CD4-positive, alpha-beta T cell (primary cell): Measurements from ENCODE around the gene CCNT2. TPM values are rescaled to one million over a fixed set of nuclear protein-coding genes. Genes with fewer than 3 reads are reported as not detected.
A peak's percentile ranks its signal among the peaks of the same experiment; 100 is the strongest.

Source experiments
- ATAC-seq: fragments of 200-7000 bp; cut with Tn5 transposase; one replicate; pipeline ENCODE4 v1.10.0; 2022; ENCODE audit warnings: mild to moderate bottlenecking; ENCODE audit not compliant: poor library complexity
- CTCF ChIA-PET: fragments of 350-600 bp; sonication (Branson Sonifier 250); formaldehyde crosslinking; loops from one replicate; lab custom pipeline; 2021; ENCODE audit warnings: antibody characterized with exemption, inconsistent platforms; lab: Charles Lee
- POLR2A ChIA-PET: fragments of 350-600 bp; sonication (Branson Sonifier 250); formaldehyde crosslinking; loops from one replicate; lab custom pipeline; 2021; ENCODE audit warnings: antibody characterized with exemption, inconsistent platforms; lab: Charles Lee
- DNase-seq, 14 experiments: peaks; one replicate each; pipeline ENCODE4 v3.0.0-alpha.2; 2013 to 2020; ENCODE audit warnings: mixed read lengths in 2 of 14
- H3K27ac ChIP-seq, 2 donors: one replicate each; pipeline versions ENCODE4 v1.5.1 to v1.7.0; 2013; ENCODE audit warnings: low read length in 2 of 2, low read depth in 1 of 2, mild to moderate bottlenecking in 1 of 2
- H3K27me3 ChIP-seq, 2 experiments: 1 replicate in 1 of 2; 2 replicates in 1 of 2; pipeline versions ENCODE4 v1.6.1 to v1.7.0; 2013; ENCODE audit warnings: low read length in 2 of 2, control low read depth in 1 of 2, mild to moderate bottlenecking in 1 of 2, moderate library complexity in 1 of 2; ENCODE audit not compliant: insufficient read depth in 2 of 2, control insufficient read depth in 1 of 2
- H3K36me3 ChIP-seq: one replicate; pipeline ENCODE4 v1.6.1; 2013; ENCODE audit warnings: low read length, control low read depth; ENCODE audit not compliant: insufficient read depth
- H3K4me1 ChIP-seq: one replicate; pipeline ENCODE4 v1.6.1; 2013; ENCODE audit warnings: low read length, control low read depth; ENCODE audit not compliant: insufficient read depth
- H3K4me3 ChIP-seq: one replicate; pipeline ENCODE4 v1.5.1; 2013; ENCODE audit warnings: mild to moderate bottlenecking, low read length, moderate library complexity
- H3K9me3 ChIP-seq, 2 experiments: 1 replicate in 1 of 2; 2 replicates in 1 of 2; pipeline versions ENCODE4 v1.6.1 to v1.7.0; 2013; ENCODE audit warnings: low read length in 2 of 2, mild to moderate bottlenecking in 2 of 2, control low read depth in 1 of 2, moderate library complexity in 1 of 2; ENCODE audit not compliant: control insufficient read depth in 1 of 2, insufficient read depth in 1 of 2
- H3K27ac Mint-ChIP-seq: one replicate; pipeline ENCODE4 v1.8.0; 2020; ENCODE audit warnings: mixed read lengths
- H3K27me3 Mint-ChIP-seq: one replicate; pipeline ENCODE4 v1.8.0; 2021; ENCODE audit warnings: mixed read lengths
- H3K36me3 Mint-ChIP-seq: one replicate; pipeline ENCODE4 v1.8.0; 2021; ENCODE audit warnings: low read depth, mixed read lengths
- H3K4me1 Mint-ChIP-seq: one replicate; pipeline ENCODE4 v1.8.0; 2021; ENCODE audit warnings: low read depth, mixed read lengths
- H3K4me3 Mint-ChIP-seq: one replicate; pipeline ENCODE4 v1.8.0; 2020; ENCODE audit warnings: mild to moderate bottlenecking, mixed read lengths
- H3K9me3 Mint-ChIP-seq: one replicate; pipeline ENCODE4 v1.8.0; 2020; ENCODE audit warnings: mixed read lengths
- intact Hi-C, 2 experiments: fragments of 100-400 bp; cut with DNase I in 1 of 2; cut with micrococcal nuclease in 1 of 2; formaldehyde crosslinking; loops; one replicate each; pipeline versions ENCODE4 v1.15.1 to v1.9.0; 2023 to 2025; cut with DNase I, micrococcal nuclease
- total RNA-seq, 174 experiments: library from RNA in 2 of 174; stranded (reverse) in 2 of 174; gene quantifications; one replicate each; pipeline ENCODE4 v1.2.3 and lab custom pipeline; 2021 to 2026
- TF ChIP-seq, protein P1 (sequence below): fragments of 200-600 bp; IDR thresholded peaks from one replicate; pipeline ENCODE4 v1.8.0; 2022; ENCODE audit warnings: antibody characterized with exemption, mild to moderate bottlenecking

Gene CCNT2
- total RNA-seq, 2 experiments from 2014 or later, result 62.1 to 67.5 TPM

DNA sequence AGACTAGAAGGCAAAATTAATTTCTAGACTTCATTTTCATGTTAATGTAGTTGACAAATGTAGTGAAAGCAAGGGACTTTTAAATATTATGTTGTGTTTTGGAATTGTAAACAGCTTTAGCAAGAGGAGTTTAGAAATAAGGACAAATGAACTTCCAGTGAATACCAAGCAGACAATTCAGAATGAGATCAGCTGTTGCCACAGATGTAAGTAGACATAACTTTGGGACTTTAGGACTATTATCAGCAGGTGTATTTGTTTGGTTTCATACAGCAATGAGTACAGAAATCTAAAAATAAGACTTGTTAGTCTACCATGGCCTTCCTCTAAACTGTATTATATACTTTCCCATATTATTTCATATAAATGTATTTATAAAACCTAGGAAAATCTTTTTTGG, 34.2 kb upstream of the CCNT2 start:
- Mint-ChIP-seq H3K4me1 (no peaks in the 10 kb centered on the region), H3K4me3 (no peak overlapping the region), H3K9me3 (peaks cover 7% of the 10 kb centered on the region), H3K36me3 (peaks cover 4% of the 10 kb centered on the region), H3K27ac (no peak overlapping the region), H3K27me3 (no peaks in the 10 kb centered on the region)
- ChIA-PET CTCF (no interaction called here), POLR2A (no interaction called here)
- TF ChIP-seq, protein P1, sequence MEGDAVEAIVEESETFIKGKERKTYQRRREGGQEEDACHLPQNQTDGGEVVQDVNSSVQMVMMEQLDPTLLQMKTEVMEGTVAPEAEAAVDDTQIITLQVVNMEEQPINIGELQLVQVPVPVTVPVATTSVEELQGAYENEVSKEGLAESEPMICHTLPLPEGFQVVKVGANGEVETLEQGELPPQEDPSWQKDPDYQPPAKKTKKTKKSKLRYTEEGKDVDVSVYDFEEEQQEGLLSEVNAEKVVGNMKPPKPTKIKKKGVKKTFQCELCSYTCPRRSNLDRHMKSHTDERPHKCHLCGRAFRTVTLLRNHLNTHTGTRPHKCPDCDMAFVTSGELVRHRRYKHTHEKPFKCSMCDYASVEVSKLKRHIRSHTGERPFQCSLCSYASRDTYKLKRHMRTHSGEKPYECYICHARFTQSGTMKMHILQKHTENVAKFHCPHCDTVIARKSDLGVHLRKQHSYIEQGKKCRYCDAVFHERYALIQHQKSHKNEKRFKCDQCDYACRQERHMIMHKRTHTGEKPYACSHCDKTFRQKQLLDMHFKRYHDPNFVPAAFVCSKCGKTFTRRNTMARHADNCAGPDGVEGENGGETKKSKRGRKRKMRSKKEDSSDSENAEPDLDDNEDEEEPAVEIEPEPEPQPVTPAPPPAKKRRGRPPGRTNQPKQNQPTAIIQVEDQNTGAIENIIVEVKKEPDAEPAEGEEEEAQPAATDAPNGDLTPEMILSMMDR, result no peak
- intact Hi-C loops, result no loop called here
- Histone ChIP-seq H3K27me3 (no peaks in the 10 kb centered on the region), H3K36me3 (no peaks in the 10 kb centered on the region), H3K4me1 (no peaks in the 10 kb centered on the region), H3K4me3 (no peak overlapping the region), H3K27ac (no peak overlapping the region), H3K9me3 (no peaks in the 10 kb centered on the region)
- DNase-seq (no peak), ATAC-seq (no peak)

DNA sequence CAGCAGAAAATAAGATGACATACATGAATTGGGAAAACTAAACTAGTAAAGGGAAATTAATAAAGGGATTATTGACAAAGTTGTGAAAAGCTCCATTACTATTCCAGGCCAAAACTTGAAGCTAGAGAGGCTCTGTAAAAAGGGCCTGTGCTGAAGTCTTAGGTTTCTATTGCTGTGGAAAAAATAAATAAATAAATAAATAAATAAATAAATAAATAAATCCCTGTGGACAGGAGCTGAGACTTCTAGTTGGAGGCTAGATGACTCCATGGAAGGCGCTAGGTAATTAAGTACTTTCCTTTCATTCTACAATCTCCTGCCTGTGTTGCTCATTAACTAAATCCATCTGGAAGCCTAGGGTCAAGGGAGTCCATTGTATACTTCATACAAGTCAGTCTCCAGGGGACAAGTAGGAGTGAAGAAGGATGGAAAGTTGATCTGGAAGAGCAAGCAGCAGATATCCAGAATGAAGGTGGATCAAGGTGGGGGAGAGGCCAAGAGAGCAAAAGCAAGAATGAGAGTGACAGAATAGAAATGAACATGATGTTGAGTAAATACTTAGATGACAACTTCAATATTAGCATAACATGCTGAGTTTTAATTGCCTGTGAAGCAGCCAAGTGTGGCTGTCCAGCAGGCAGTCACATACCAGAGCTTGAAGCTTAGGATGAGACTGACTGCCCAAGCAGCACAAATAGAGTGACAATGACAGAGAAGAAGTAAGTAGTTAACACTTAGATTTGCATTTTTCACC, 26.2 kb upstream of the CCNT2 start:
- Mint-ChIP-seq H3K27me3 (no peaks in the 10 kb centered on the region), H3K36me3 (no peaks in the 10 kb centered on the region), H3K27ac (no peak overlapping the region), H3K4me3 (no peak overlapping the region), H3K9me3 (no peaks in the 10 kb centered on the region), H3K4me1 (no peaks in the 10 kb centered on the region)
- DNase-seq (no peak), ATAC-seq (no peak)
- H3K36me3 ChIP-seq, result no peaks in the 10 kb centered on the region
- H3K4me3 ChIP-seq, result no peak overlapping the region
- TF ChIP-seq, protein P1, result no peak
- no peaks in the 10 kb centered on the region for H3K9me3 ChIP-seq
- no peak overlapping the region for H3K27ac ChIP-seq
- intact Hi-C loops, result no loop called here
- CTCF ChIA-PET, result interaction anchor here (1.6 kb wide), 1 partner anchor 441 kb away, joined by 3 read pairs; no protein-coding TSS in a partner anchor
- POLR2A ChIA-PET, result no interaction called here
- H3K4me1 ChIP-seq, result no peaks in the 10 kb centered on the region
- H3K27me3 ChIP-seq, result no peaks in the 10 kb centered on the region

DNA sequence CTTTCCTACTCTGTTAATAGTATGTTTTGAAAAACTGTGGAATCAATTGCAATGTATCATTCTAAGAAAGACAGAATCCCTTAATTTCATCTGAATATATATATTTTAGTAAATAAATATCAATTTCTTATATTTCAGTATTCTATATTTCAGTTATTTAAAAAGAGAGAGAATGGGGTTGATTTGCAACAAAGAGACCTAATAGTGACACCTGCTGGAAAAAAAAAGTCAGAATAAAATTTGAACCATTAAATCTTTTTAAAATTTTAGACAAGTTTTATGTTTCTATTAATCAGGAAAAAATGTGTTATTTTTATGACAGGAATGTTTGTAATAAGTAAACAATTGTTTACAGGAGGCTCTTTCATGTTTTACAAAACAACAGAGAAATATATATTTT, 20.7 kb upstream of the CCNT2 start:
- Histone ChIP-seq H3K9me3 (no peaks in the 10 kb centered on the region), H3K27me3 (no peaks in the 10 kb centered on the region), H3K4me3 (no peak overlapping the region), H3K36me3 (no peaks in the 10 kb centered on the region), H3K27ac (no peak overlapping the region), H3K4me1 (no peaks in the 10 kb centered on the region)
- no peaks in the 10 kb centered on the region for H3K36me3 Mint-ChIP-seq
- DNase-seq (peak in 3 of 14 experiments; percentile 11 to 23 (median 18)), ATAC-seq (no peak)
- intact Hi-C loops, result loop anchor here (1.0 to 5.0 kb wide), 8 partner anchors 241 to 1011 kb away; no protein-coding TSS in a partner anchor
- no peaks in the 10 kb centered on the region for H3K9me3 Mint-ChIP-seq
- no peaks in the 10 kb centered on the region for H3K4me1 Mint-ChIP-seq
- ChIA-PET CTCF (interaction anchor here (1.5 kb wide), 1 partner anchor 438 kb away, joined by 4 read pairs; no protein-coding TSS in a partner anchor), POLR2A (interaction anchor here (0.7 kb wide), 1 partner anchor 652 kb away, joined by 3 read pairs; no protein-coding TSS in a partner anchor)
- no peak overlapping the region for H3K27ac Mint-ChIP-seq
- H3K27me3 Mint-ChIP-seq, result no peaks in the 10 kb centered on the region
- TF ChIP-seq, protein P1, result peak; percentile 64
- H3K4me3 Mint-ChIP-seq, result no peak overlapping the region
